SK-N-SH (cell line): ENCODE data around the gene PPP3CA.

ENCODE experiments used
- CTCF ChIP-seq: fragments of 200-600 bp; sonication (generic); IDR thresholded peaks from 2 replicates; pipeline ENCODE4 v1.6.1; 2017; ENCODE audit warnings: antibody characterized with exemption, mild to moderate bottlenecking, moderate library complexity
- FOSL2 ChIP-seq: IDR thresholded peaks from 2 replicates; pipeline ENCODE4 v1.4.0; 2012; ENCODE audit warnings: low read depth, mild to moderate bottlenecking, moderate library complexity, borderline replicate concordance
- MXI1 ChIP-seq: IDR thresholded peaks from 2 replicates; pipeline ENCODE4 v1.6.1; 2012; ENCODE audit warnings: mild to moderate bottlenecking, low read depth, low read length, improper control_type of control experiment
- POLR2AphosphoS5 ChIP-seq: IDR thresholded peaks from 2 replicates; pipeline ENCODE4 v1.6.1; 2012; ENCODE audit warnings: low read depth, low read length

GRCh38 chr4:101022151-101023024 lies 324.9 kb downstream of the PPP3CA start:
- TF ChIP-seq FOSL2 (peak; percentile 30; the same call in 1 of the 2 replicates), POLR2AphosphoS5 (no peak), MXI1 (no peak), CTCF (no peak)
